GM18508 (cell line): Measurements from ENCODE around the gene RBMY1D.
"Not testable (repeated sequence)": the region's sequence is repeated elsewhere in the genome, so short reads cannot be mapped to it uniquely, and the experiment has no call there.

Source experiments
- ATAC-seq: cut with Tn5 transposase; IDR thresholded peaks from one replicate; pipeline ENCODE4 v1.9.1; 2021; ENCODE audit warnings: moderate number of reproducible peaks; ENCODE audit not compliant: insufficient read depth, unreplicated experiment

The RBMY1D gene

GRCh38 chrY:21894426-21894825 is at the start of gene RBMY1D:
Gene RBMY1D (minus strand): TSS chrY:21894526. CDS start chrY:21892513, 2,013 bp downstream.
- ATAC-seq = not testable (repeated sequence)

DNA sequence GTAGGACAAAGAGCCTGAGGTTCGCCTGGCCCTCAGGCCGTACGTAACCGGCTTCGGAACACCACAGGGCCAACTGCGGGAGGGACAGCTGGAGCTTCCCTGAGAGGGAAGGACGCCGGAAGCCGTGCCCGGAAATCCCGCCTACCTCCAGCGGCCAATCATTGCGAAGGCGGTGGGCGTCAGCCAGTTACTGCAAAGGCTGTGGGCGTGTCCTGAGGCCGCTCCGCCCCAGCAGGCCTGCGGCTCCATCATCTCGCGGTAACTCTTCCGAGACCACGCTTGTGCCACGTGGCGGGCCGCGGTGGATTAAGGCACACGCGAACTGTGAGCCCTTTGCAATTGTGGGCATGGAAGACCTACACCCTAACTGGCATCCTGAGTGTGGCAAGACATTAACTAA is 23.6 kb upstream of the RBMY1D start, which contains the start of gene RBMY1E:
TSS of gene RBMY1E (minus strand) at position 101 of the 400 bp plus-strand sequence. CDS start 1,978 bp downstream, outside the sequence.
- not testable (repeated sequence) for ATAC-seq

- not testable (repeated sequence) for ATAC-seq
These were observed 24.8 kb downstream of the RBMY1D start for GRCh38 chrY:21869407-21870076.

DNA sequence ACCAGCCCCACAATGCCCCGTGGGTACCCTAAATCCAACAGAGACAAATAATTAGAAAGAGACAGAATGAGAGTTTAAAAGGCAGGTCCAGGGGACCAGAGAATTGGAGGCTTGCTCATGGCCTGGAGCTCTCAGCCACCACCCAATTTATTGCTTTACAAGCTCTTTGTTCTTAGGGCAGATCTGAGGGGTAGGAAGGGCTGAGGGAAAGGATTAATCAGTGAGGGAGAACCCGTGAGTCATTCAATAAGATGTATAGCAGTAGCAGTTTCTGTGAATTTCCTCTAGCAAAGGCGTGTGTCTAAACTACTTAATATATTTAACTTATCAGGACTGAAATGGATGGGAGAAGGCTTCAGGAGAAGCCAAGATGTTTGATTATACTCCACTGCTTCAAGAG is 48.8 kb downstream of the RBMY1D start:
- no peak for ATAC-seq

- no peak for ATAC-seq
These were observed 52.2 kb downstream of the RBMY1D start for GRCh38 chrY:21842090-21842489.

- no peak for ATAC-seq
These were observed 54.8 kb downstream of the RBMY1D start for GRCh38 chrY:21839489-21839888.

DNA sequence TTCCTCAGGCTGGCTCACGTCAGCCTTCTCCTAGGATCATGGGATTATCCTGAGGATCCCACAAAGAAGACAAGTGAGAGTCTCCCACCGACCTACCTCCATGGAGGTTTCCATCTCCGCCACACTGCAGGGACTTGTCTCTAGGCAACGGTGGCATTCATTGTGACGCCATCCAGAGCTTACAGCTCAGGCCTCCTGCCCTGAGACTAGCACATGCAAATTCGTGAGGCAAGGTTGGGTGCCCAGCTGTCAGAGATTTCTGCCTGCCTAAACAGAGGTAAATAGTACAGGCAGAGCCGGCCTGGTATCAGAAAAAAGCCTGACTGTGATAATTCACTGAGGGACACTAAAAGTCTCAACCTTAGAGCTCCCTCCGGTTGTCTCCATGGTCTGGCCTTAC is 58.0 kb downstream of the RBMY1D start:
- ATAC-seq = no peak

- ATAC-seq = no peak
These were observed 59.3 kb downstream of the RBMY1D start for GRCh38 chrY:21835052-21835451.
